ENCODE results near the gene ACSM3.
"Not testable (repeated sequence)": the region's sequence is repeated elsewhere in the genome, so short reads cannot be mapped to it uniquely, and the experiment has no call there.

DNA sequence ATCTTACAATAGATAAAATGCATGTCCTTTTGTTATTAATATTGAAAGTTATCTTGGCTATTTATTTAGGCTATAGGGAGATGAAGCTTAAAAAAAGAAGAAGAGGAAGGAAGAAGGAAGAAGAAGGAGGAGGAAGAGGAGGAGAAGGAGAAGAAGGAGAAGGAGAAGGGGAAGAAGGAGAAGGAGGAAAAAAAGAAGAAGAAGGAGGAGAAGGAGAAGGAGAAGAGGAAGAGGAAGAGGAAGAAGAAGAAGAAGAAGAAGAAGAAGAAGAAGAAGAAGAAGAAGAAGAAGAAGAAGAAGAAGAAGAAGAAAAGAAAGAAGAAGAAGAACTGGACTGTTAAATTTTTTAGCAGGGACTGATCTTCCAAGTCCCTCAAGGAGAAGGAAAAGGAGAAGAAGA, 46.1 kb upstream of the ACSM3 start:
- TF ChIP-seq, protein P1, sequence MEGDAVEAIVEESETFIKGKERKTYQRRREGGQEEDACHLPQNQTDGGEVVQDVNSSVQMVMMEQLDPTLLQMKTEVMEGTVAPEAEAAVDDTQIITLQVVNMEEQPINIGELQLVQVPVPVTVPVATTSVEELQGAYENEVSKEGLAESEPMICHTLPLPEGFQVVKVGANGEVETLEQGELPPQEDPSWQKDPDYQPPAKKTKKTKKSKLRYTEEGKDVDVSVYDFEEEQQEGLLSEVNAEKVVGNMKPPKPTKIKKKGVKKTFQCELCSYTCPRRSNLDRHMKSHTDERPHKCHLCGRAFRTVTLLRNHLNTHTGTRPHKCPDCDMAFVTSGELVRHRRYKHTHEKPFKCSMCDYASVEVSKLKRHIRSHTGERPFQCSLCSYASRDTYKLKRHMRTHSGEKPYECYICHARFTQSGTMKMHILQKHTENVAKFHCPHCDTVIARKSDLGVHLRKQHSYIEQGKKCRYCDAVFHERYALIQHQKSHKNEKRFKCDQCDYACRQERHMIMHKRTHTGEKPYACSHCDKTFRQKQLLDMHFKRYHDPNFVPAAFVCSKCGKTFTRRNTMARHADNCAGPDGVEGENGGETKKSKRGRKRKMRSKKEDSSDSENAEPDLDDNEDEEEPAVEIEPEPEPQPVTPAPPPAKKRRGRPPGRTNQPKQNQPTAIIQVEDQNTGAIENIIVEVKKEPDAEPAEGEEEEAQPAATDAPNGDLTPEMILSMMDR (IDR thresholded peaks at IDR 0.05; ENCODE audit: extremely low read depth in 1 of 2, insufficient read depth in 1 of 2, low read depth in 1 of 2, low read length in 2 of 2) = not testable (repeated sequence)
- TF ChIP-seq, protein P2, sequence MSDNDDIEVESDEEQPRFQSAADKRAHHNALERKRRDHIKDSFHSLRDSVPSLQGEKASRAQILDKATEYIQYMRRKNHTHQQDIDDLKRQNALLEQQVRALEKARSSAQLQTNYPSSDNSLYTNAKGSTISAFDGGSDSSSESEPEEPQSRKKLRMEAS (IDR thresholded peaks at IDR 0.05; ENCODE audit: insufficient read depth, insufficient read length) = not testable (repeated sequence)
- TF ChIP-seq MYC (IDR thresholded peaks at IDR 0.05; ENCODE audit: low read depth, low read length) = not testable (repeated sequence)

All from endothelial cell of umbilical vein (primary cell).